Measurements from ENCODE around the gene RIPPLY2.

RIPPLY2 gene

DNA sequence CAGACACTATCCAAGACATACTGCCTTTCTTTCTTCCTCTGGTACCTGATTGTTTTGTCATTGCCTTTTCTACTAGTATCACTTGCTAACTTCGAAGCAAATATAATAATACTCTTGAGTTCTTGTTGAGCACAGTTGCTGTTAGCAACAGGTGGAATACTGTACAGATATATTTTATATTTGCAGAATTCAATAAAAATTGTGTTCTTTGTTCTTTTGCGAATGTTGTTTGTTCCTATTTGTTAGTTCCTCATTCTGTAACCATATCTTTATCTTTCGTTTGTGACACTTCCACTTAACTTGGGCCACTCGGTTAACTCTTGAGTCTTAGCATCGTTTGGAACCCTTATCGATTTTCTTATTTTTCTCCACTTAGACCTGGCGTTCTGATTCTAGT lies 7.2 kb downstream of the RIPPLY2 start:
- no peaks in the 10 kb centered on the region for H3K9me3 ChIP-seq (ENCODE audit: control insufficient read depth, insufficient read depth, low read length)
- peaks cover 9% of the 10 kb centered on the region for H3K27me3 ChIP-seq (ENCODE audit: control insufficient read depth, insufficient read depth, low read length)
- H3K36me3 ChIP-seq (ENCODE audit: control insufficient read depth, insufficient read depth, low read length), result peaks cover 12% of the 10 kb centered on the region
- H3K4me3 ChIP-seq (ENCODE audit: low read depth, low read length), result peak overlapping the region; percentile 84
- peaks cover 15% of the 10 kb centered on the region; the same call in 1 of the 2 replicates for H3K4me1 ChIP-seq (ENCODE audit: control insufficient read depth, insufficient read depth, low read length)
- peak overlapping the region; percentile 63; the same call in 1 of the 2 replicates for H3K9ac ChIP-seq (ENCODE audit: low read depth, low read length)
- H3K27ac ChIP-seq (ENCODE audit: low read depth, low read length), result no peak overlapping the region

DNA sequence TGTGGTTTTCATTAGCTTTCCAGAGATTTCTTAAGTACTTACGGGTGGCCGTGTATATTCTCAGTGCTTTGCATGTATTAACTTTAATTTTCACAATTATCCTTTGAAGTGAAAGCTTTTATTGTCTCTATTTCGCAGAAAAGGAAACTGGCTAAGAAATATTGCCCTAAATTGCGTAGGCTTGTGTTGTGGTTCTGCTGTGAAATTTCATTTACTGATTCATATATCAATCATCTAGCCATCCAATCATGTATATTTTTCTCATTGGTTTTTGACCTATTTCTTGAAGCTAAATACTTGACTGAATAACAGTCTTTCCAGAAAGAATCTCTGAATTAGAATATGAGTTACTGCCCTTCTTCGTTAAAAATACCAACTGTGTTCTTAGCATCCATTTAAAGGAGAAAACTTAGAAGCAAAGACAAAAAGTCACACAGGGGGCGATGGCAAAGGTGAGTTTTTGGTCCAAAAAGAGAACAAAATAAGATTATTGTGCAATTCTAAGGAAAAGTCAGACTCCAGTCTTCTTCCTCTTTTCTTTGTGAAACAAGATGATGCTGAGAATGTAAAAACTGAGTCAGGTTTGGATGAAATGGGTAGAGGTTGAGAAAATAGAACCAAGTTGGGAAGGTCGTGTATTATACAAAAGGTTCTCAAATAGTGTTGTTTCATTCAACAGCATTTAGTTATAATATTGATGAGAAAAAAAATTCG lies 7.8 kb downstream of the RIPPLY2 start:
- Histone ChIP-seq H3K27ac (ENCODE audit: low read depth, low read length) (no peak overlapping the region), H3K9ac (ENCODE audit: low read depth, low read length) (no peak overlapping the region), H3K4me3 (ENCODE audit: low read depth, low read length) (peak overlapping the region; percentile 84), H3K36me3 (ENCODE audit: control insufficient read depth, insufficient read depth, low read length) (peaks cover 17% of the 10 kb centered on the region), H3K27me3 (ENCODE audit: control insufficient read depth, insufficient read depth, low read length) (0 out of 2 replicates have a peak, but pooled peaks cover 3% of the 10 kb centered on the region), H3K9me3 (ENCODE audit: control insufficient read depth, insufficient read depth, low read length) (no peaks in the 10 kb centered on the region), H3K4me1 (ENCODE audit: control insufficient read depth, insufficient read depth, low read length) (peaks cover 15% of the 10 kb centered on the region; the same call in 1 of the 2 replicates)

DNA sequence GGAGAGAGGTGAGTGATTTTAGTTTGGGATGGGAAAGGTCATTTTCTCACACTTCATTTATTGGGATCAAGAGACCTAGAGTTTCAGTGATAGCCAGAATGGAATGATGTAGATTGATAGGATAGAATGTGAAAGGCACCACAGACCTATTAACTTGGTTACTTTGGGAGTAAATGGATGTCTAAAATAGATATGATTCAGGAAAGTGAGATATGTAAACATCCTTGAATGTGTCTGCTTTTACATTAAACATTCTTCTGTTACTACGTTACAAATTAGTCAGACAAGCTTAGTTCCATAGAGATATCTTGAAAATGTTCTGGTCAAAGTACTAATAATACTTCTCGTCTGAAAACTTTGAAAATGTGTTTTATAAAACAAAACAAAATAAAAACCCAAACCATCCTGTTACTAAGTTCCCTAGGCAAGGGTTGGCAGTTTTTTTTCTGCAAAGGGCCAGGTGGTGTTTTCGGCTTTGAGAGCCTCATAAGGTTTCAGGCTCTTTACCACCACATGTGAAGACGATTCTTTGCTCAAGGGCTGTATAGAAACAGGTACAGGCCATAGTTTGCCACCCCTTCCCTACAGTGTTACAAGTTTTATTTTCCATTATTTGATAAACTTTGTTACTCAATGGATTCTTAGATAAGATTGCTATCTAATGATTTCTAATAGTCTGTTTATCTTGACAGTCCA lies 9.8 kb downstream of the RIPPLY2 start:
- Histone ChIP-seq H3K4me1 (ENCODE audit: control insufficient read depth, insufficient read depth, low read length) (peaks cover 15% of the 10 kb centered on the region; the same call in 1 of the 2 replicates), H3K4me3 (ENCODE audit: low read depth, low read length) (no peak overlapping the region), H3K27me3 (ENCODE audit: control insufficient read depth, insufficient read depth, low read length) (no peaks in the 10 kb centered on the region), H3K36me3 (ENCODE audit: control insufficient read depth, insufficient read depth, low read length) (peaks cover 28% of the 10 kb centered on the region), H3K9me3 (ENCODE audit: control insufficient read depth, insufficient read depth, low read length) (peaks cover 11% of the 10 kb centered on the region), H3K9ac (ENCODE audit: low read depth, low read length) (no peak overlapping the region), H3K27ac (ENCODE audit: low read depth, low read length) (no peak overlapping the region)

DNA sequence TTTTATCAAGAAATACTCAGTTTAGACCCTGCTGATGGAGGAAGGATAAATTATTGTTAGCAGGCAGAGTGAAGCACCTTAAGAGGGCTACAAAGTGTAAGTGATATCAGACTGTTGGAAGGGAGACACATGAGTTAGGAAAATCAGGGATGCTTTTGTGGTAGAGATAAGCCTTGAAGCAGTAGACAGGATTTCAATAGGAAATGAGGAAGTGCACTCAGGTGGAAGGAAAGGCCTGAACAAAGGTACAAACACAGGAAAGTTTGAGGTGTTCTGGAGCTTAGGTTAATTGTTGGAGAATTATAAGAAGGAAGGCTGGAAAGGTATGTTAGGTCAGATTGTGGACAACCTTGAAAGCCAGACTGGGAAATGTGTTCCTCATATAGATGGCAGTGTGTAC lies 13.9 kb downstream of the RIPPLY2 start:
- Histone ChIP-seq H3K4me1 (ENCODE audit: control insufficient read depth, insufficient read depth, low read length) (no peaks in the 10 kb centered on the region), H3K36me3 (ENCODE audit: control insufficient read depth, insufficient read depth, low read length) (peaks cover 28% of the 10 kb centered on the region), H3K4me3 (ENCODE audit: low read depth, low read length) (no peak overlapping the region), H3K9ac (ENCODE audit: low read depth, low read length) (no peak overlapping the region), H3K9me3 (ENCODE audit: control insufficient read depth, insufficient read depth, low read length) (peaks cover 12% of the 10 kb centered on the region), H3K27ac (ENCODE audit: low read depth, low read length) (no peak overlapping the region), H3K27me3 (ENCODE audit: control insufficient read depth, insufficient read depth, low read length) (no peaks in the 10 kb centered on the region)

DNA sequence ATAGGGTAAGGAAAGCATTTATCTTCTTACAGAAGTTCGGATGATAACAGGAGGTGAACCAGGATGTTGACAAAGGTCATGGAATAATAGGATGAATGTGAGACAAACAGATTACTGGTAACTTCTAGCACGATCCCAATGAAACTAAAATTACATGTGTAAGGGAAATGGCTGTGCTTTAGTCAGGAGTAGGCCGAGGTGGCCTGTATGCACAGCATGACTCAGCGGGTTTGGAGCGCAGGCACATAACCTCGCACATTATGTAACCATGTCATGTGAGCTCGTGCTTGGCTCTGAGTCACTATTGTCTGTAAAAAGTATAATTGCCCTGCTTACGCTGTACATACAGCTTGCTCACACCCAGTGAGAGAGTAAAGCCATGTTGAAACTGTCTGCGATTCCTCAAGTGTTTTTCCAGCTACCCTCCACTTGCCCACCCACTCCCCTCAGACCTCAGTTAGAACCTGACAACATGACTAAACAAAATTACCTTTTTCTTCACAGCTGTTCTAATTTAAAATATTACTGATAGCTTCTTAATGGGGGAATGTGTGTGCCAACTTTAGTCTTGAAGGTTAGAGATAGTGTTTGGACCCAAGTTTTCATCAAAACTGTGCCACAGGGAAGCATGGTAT lies 14.5 kb downstream of the RIPPLY2 start:
- peaks cover 28% of the 10 kb centered on the region for H3K36me3 ChIP-seq (ENCODE audit: control insufficient read depth, insufficient read depth, low read length)
- no peak overlapping the region for H3K9ac ChIP-seq (ENCODE audit: low read depth, low read length)
- H3K27ac ChIP-seq (ENCODE audit: low read depth, low read length), result no peak overlapping the region

DNA sequence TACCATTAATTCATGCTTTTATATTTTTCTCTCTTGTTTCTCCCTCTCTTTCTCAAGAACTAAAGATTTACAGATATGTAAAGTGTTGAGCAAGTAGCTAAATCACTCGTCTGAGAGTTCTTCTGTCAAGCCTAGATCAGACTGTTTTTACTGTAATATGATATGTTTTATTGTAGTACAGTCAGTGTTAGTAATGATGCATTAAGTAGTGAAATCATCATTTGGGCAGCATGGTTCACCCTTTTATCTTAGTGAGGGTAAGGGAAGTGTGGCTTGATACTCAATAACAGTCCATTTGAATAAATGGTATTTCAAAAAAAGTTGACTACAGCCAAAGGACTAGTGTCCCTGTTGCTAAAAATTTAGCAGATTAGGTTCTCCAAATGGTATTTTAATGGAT lies 15.5 kb downstream of the RIPPLY2 start:
- Histone ChIP-seq H3K4me1 (ENCODE audit: control insufficient read depth, insufficient read depth, low read length) (no peaks in the 10 kb centered on the region), H3K27ac (ENCODE audit: low read depth, low read length) (no peak overlapping the region), H3K9ac (ENCODE audit: low read depth, low read length) (no peak overlapping the region), H3K9me3 (ENCODE audit: control insufficient read depth, insufficient read depth, low read length) (peaks cover 12% of the 10 kb centered on the region), H3K27me3 (ENCODE audit: control insufficient read depth, insufficient read depth, low read length) (no peaks in the 10 kb centered on the region), H3K4me3 (ENCODE audit: low read depth, low read length) (no peak overlapping the region), H3K36me3 (ENCODE audit: control insufficient read depth, insufficient read depth, low read length) (peaks cover 28% of the 10 kb centered on the region)

More for the DNA sequence above, 14.5 kb downstream of the RIPPLY2 start:
- Histone ChIP-seq H3K4me1 (ENCODE audit: control insufficient read depth, insufficient read depth, low read length) (no peaks in the 10 kb centered on the region), H3K9me3 (ENCODE audit: control insufficient read depth, insufficient read depth, low read length) (peaks cover 12% of the 10 kb centered on the region), H3K4me3 (ENCODE audit: low read depth, low read length) (no peak overlapping the region), H3K27me3 (ENCODE audit: control insufficient read depth, insufficient read depth, low read length) (no peaks in the 10 kb centered on the region)

DNA sequence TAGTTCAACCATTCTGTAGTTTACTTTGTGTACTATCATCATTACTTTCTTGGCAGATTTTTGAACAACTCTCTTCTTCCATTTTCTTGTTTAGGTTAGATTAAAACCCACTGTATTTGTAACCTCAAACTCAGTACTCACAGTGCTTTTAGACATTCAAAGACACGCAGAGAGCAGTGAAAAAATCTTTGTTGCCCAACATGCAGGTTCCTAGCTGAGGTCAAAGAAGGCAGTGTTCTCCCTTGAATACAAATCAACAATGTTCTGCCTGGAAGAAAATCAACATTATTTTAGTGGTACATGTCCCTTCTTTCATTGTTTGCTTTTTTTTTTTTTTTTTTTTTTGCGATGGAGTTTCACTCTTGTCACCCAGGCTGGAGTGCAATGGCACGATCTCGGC lies 17.5 kb downstream of the RIPPLY2 start:
- H3K4me3 ChIP-seq (ENCODE audit: low read depth, low read length), result no peak overlapping the region
- H3K9me3 ChIP-seq (ENCODE audit: control insufficient read depth, insufficient read depth, low read length), result peaks cover 12% of the 10 kb centered on the region
- H3K4me1 ChIP-seq (ENCODE audit: control insufficient read depth, insufficient read depth, low read length), result no peaks in the 10 kb centered on the region
- H3K36me3 ChIP-seq (ENCODE audit: control insufficient read depth, insufficient read depth, low read length), result peaks cover 14% of the 10 kb centered on the region
- no peak overlapping the region for H3K27ac ChIP-seq (ENCODE audit: low read depth, low read length)
- no peak overlapping the region for H3K9ac ChIP-seq (ENCODE audit: low read depth, low read length)
- H3K27me3 ChIP-seq (ENCODE audit: control insufficient read depth, insufficient read depth, low read length), result no peaks in the 10 kb centered on the region

DNA sequence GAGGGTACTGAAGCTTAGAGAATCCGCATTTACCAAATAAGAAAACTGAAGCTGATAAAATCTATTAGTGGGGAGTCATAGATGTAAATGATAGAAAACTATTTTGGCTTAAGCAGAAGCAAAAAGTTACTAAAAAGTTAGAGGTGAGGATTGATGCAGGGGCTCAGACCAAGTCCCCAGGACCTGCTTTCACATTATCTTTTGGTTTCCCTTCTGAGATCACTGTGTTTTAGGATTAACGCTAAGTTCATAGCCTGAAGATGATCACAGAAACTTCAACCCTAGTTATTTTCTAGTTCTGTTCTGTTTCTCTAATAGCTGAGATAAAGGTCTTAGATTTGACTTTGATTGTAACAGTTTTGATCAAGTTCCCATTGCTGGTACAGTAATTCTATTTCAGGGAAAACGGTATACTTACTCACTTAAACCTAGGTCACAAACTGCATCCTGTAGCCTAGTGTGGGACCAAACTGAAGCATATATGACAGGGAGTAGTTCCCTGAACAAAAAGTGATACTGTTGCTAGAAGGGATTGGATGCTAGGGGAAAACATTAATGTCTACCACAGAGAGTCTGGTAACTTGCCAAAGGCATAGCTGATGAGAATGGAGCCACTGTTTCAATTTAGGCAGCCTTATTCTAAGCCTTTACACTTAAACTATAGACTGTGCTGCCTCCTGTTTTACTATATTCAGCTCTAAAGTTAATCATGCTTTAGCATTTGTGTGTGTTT lies 19.4 kb downstream of the RIPPLY2 start:
- Histone ChIP-seq H3K36me3 (ENCODE audit: control insufficient read depth, insufficient read depth, low read length) (peaks cover 3% of the 10 kb centered on the region), H3K9ac (ENCODE audit: low read depth, low read length) (no peak overlapping the region), H3K4me3 (ENCODE audit: low read depth, low read length) (no peak overlapping the region), H3K4me1 (ENCODE audit: control insufficient read depth, insufficient read depth, low read length) (no peaks in the 10 kb centered on the region), H3K27ac (ENCODE audit: low read depth, low read length) (no peak overlapping the region), H3K27me3 (ENCODE audit: control insufficient read depth, insufficient read depth, low read length) (no peaks in the 10 kb centered on the region), H3K9me3 (ENCODE audit: control insufficient read depth, insufficient read depth, low read length) (peaks cover 4% of the 10 kb centered on the region; the same call in 1 of the 2 replicates)

DNA sequence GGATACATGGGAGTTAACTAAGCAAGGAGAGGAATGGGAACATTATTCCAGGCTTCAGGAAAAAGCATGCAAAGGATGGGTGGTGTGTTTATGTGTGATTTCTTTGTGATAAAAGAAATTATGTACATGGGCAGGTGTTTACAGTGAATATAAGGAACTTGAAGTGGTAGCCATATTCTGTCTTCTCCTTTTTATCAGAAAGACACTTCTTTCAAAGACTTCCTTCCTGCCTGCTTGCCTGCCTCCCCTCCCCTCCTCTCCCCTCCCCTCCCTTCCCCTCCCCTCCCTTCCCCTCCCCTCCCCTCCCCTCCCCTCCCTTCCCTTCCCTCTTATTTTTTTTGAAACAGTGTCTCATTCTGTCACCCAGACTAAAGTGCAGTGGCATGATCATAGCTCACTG lies 20.7 kb downstream of the RIPPLY2 start:
- no peaks in the 10 kb centered on the region for H3K4me1 ChIP-seq (ENCODE audit: control insufficient read depth, insufficient read depth, low read length)
- no peak overlapping the region for H3K9ac ChIP-seq (ENCODE audit: low read depth, low read length)
- H3K36me3 ChIP-seq (ENCODE audit: control insufficient read depth, insufficient read depth, low read length), result no peaks in the 10 kb centered on the region

DNA sequence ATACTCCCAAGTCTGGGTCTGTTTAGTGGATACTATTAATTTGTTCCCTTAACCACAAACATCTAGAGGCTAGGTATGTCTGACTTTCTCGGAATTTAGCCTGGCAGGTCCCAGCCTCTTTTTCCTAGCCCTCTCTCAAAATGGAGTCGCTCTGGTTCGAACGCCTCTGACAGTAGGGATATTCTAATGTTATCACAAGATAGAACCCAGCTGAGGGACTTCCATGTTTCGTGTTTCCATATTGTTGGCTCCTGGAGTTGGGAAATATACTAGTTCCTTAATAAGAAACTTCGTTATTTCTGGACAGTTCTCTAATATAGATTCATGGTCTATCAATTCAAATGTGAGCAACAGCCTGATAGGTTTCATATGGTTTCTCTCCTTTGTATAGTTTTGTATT lies 22.7 kb downstream of the RIPPLY2 start:
- H3K9me3 ChIP-seq (ENCODE audit: control insufficient read depth, insufficient read depth, low read length), result no peaks in the 10 kb centered on the region
- no peaks in the 10 kb centered on the region for H3K4me1 ChIP-seq (ENCODE audit: control insufficient read depth, insufficient read depth, low read length)
- no peaks in the 10 kb centered on the region for H3K27me3 ChIP-seq (ENCODE audit: control insufficient read depth, insufficient read depth, low read length)
- no peak overlapping the region for H3K9ac ChIP-seq (ENCODE audit: low read depth, low read length)
- no peak overlapping the region for H3K4me3 ChIP-seq (ENCODE audit: low read depth, low read length)
- H3K27ac ChIP-seq (ENCODE audit: low read depth, low read length), result no peak overlapping the region
- H3K36me3 ChIP-seq (ENCODE audit: control insufficient read depth, insufficient read depth, low read length), result no peaks in the 10 kb centered on the region

More for the DNA sequence above, 20.7 kb downstream of the RIPPLY2 start:
- Histone ChIP-seq H3K27ac (ENCODE audit: low read depth, low read length) (no peak overlapping the region), H3K9me3 (ENCODE audit: control insufficient read depth, insufficient read depth, low read length) (no peaks in the 10 kb centered on the region), H3K27me3 (ENCODE audit: control insufficient read depth, insufficient read depth, low read length) (no peaks in the 10 kb centered on the region), H3K4me3 (ENCODE audit: low read depth, low read length) (no peak overlapping the region)
